ENCODE measurements around the gene GOLGA6D. TPM values are rescaled to one million over a fixed set of nuclear protein-coding genes. Genes with fewer than 3 reads are reported as not detected.
"Not testable (repeated sequence)": the region's sequence is repeated elsewhere in the genome, so short reads cannot be mapped to it uniquely, and the experiment has no call there.

The GOLGA6D gene
- total and polyA plus RNA-seq, 2 of the 4 experiments (the other 2 are of a cell fraction), result not detected

DNA sequence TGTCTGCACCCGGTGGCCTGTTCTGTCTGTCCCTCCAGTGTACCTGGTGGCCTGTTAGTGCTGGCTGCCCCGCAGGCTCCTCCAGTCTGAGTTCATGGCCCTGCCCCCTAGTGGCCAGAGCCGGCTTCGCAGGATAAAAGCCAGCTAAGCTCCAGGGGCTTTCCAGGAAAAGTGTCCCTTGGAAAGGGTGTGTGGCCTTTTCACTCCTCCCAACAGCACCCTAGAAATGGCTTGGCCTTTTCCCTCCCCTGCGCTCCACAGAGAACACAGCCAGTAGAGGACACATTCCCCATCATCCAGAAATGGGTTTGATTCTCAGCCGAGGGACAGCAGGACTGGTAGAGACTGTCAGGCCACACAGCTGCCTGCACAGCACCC is 16.7 kb downstream of the GOLGA6D start:
- H3K23ac ChIP-seq (ENCODE audit: low read depth, low read length); H3K4me2 ChIP-seq (ENCODE audit: low read depth, low read length); H2AK9ac ChIP-seq (replicated peaks; ENCODE audit: low read depth, low read length, poor library complexity); H2AFZ ChIP-seq (replicated peaks; ENCODE audit: low read length, poor library complexity); H3K9ac ChIP-seq (ENCODE audit: low read depth, low read length); H2BK120ac ChIP-seq (ENCODE audit: low read depth, low read length); H3K14ac ChIP-seq (replicated peaks; ENCODE audit: low read depth, low read length); H4K5ac ChIP-seq (ENCODE audit: low read depth, low read length); H4K20me1 ChIP-seq (ENCODE audit: insufficient read depth, low read length); BruUV-seq (replicated peaks); H2BK15ac ChIP-seq (ENCODE audit: low read depth, low read length); in situ Hi-C loops (cut with MboI; ENCODE audit: low sequenced_read_pairs); CTCF ChIA-PET; H3K27ac ChIP-seq (ENCODE audit: insufficient read depth, low read length); H3K36me3 ChIP-seq (ENCODE audit: control insufficient read depth, insufficient read depth, low read length); H3K9me3 ChIP-seq (ENCODE audit: control insufficient read depth, insufficient read depth, low read length); H4K8ac ChIP-seq (ENCODE audit: low read depth in 2 of 2, low read length in 2 of 2); H3K4me1 ChIP-seq (ENCODE audit: control insufficient read depth, insufficient read depth, low read length); H2BK20ac ChIP-seq (ENCODE audit: low read depth, low read length); H2BK5ac ChIP-seq (ENCODE audit: low read depth, low read length, poor library complexity, severe bottlenecking); H2AK5ac ChIP-seq (ENCODE audit: low read depth, low read length); H3K27me3 ChIP-seq (ENCODE audit: control insufficient read depth, insufficient read depth, low read length); H3K18ac ChIP-seq (ENCODE audit: low read depth, low read length); DNase-seq; dilution Hi-C loops (cut with HindIII; ENCODE audit: low sequenced_read_pairs, unreplicated experiment); H3K4ac ChIP-seq (ENCODE audit: low read depth, low read length); H3K79me1 ChIP-seq (ENCODE audit: low read depth in 1 of 2, low read length in 2 of 2); H4K91ac ChIP-seq (ENCODE audit: insufficient read depth, low read depth, low read length); H3K9me1 ChIP-seq (ENCODE audit: insufficient read depth, low read length); H3K4me3 ChIP-seq (ENCODE audit: insufficient read depth, low read depth, low read length); POLR2A ChIA-PET (ENCODE audit: unreplicated experiment); intact Hi-C loops (cut with micrococcal nuclease); H3K56ac ChIP-seq (ENCODE audit: extremely low read depth, insufficient read depth, low read length): not testable (repeated sequence)
- no CpG with 5 or more reads among the region's 6 CpGs for WGBS, 2 experiments (ENCODE audit: extremely low coverage in 2 of 2, insufficient read length in 1 of 2)
- TF ChIP-seq, protein P1, sequence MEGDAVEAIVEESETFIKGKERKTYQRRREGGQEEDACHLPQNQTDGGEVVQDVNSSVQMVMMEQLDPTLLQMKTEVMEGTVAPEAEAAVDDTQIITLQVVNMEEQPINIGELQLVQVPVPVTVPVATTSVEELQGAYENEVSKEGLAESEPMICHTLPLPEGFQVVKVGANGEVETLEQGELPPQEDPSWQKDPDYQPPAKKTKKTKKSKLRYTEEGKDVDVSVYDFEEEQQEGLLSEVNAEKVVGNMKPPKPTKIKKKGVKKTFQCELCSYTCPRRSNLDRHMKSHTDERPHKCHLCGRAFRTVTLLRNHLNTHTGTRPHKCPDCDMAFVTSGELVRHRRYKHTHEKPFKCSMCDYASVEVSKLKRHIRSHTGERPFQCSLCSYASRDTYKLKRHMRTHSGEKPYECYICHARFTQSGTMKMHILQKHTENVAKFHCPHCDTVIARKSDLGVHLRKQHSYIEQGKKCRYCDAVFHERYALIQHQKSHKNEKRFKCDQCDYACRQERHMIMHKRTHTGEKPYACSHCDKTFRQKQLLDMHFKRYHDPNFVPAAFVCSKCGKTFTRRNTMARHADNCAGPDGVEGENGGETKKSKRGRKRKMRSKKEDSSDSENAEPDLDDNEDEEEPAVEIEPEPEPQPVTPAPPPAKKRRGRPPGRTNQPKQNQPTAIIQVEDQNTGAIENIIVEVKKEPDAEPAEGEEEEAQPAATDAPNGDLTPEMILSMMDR (conservative IDR thresholded peaks at IDR 0.05; ENCODE audit: low read depth, low read length), result peak; percentile 13; the same call in 1 of the 2 replicates
- peak; percentile 85 for ATAC-seq (ENCODE audit: low read depth)

DNA sequence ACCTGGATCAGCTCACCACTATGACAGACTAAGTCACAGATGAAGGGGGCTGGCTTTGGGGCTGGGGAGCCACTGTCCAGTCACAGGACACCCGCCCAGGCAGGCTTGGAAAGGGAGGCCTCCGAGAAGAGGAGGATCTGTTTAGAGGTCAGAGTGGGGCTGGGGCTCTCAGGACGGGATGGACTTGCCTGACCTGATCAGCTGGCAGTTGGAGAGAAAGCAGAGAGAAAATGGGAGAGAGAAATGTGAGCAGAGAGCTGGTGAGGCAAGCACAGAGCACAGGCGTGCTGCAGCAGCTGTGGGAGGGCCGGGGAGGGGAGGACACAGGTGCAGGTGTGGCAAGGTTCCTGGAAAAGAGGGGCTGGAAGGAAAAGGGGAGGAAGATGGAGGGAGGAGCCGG is 17.4 kb downstream of the GOLGA6D start:
- dilution Hi-C loops (cut with HindIII; ENCODE audit: low sequenced_read_pairs, unreplicated experiment); POLR2A ChIA-PET (ENCODE audit: unreplicated experiment); H4K20me1 ChIP-seq (ENCODE audit: insufficient read depth, low read length): not testable (repeated sequence)

More for the DNA sequence above, 17.4 kb downstream of the GOLGA6D start:
- H2AFZ ChIP-seq (replicated peaks; ENCODE audit: low read length, poor library complexity); H3K18ac ChIP-seq (ENCODE audit: low read depth, low read length); H2BK120ac ChIP-seq (ENCODE audit: low read depth, low read length); H3K9me3 ChIP-seq (ENCODE audit: control insufficient read depth, insufficient read depth, low read length); H2BK5ac ChIP-seq (ENCODE audit: low read depth, low read length, poor library complexity, severe bottlenecking); H2BK15ac ChIP-seq (ENCODE audit: low read depth, low read length); H2BK20ac ChIP-seq (ENCODE audit: low read depth, low read length); H3K4me2 ChIP-seq (ENCODE audit: low read depth, low read length); H3K14ac ChIP-seq (replicated peaks; ENCODE audit: low read depth, low read length); H3K36me3 ChIP-seq (ENCODE audit: control insufficient read depth, insufficient read depth, low read length); ATAC-seq (ENCODE audit: low read depth); H3K4me1 ChIP-seq (ENCODE audit: control insufficient read depth, insufficient read depth, low read length); H3K9ac ChIP-seq (ENCODE audit: low read depth, low read length); H2AK5ac ChIP-seq (ENCODE audit: low read depth, low read length); H4K8ac ChIP-seq (ENCODE audit: low read depth in 2 of 2, low read length in 2 of 2); BruUV-seq (replicated peaks); CTCF ChIA-PET; H3K79me1 ChIP-seq (ENCODE audit: low read depth in 1 of 2, low read length in 2 of 2); H4K5ac ChIP-seq (ENCODE audit: low read depth, low read length); H3K56ac ChIP-seq (ENCODE audit: extremely low read depth, insufficient read depth, low read length); H3K4me3 ChIP-seq (ENCODE audit: insufficient read depth, low read depth, low read length); DNase-seq; H2AK9ac ChIP-seq (replicated peaks; ENCODE audit: low read depth, low read length, poor library complexity); H3K27ac ChIP-seq (ENCODE audit: insufficient read depth, low read length); H4K91ac ChIP-seq (ENCODE audit: insufficient read depth, low read depth, low read length); in situ Hi-C loops (cut with MboI; ENCODE audit: low sequenced_read_pairs); H3K4ac ChIP-seq (ENCODE audit: low read depth, low read length); H3K23ac ChIP-seq (ENCODE audit: low read depth, low read length); H3K9me1 ChIP-seq (ENCODE audit: insufficient read depth, low read length): not testable (repeated sequence)
- peaks cover 12% of the 10 kb centered on the region for H3K27me3 ChIP-seq (ENCODE audit: control insufficient read depth, insufficient read depth, low read length)
- intact Hi-C loops (cut with micrococcal nuclease), result loop anchor here (10.0 kb wide), 2 partner anchors 55 to 275 kb away; partner anchors contain the start of gene PPCDC
- 26% methylated on average over 3 of the region's 6 CpGs; no CpG with 5 or more reads in 1 of the 2 experiments for WGBS, 2 experiments (ENCODE audit: extremely low coverage in 2 of 2, insufficient read length in 1 of 2)
